Prostate gland (tissue), 2 donors: ENCODE measurements around the gene IFNA1.

Experiments used
- CTCF ChIP-seq, 4 experiments: fragments of 200-600 bp in 2 of 4; fragments of 450-650 bp in 2 of 4; sonication (generic) in 2 of 4; IDR thresholded peaks; 1 replicate in 3 of 4; 2 replicates in 1 of 4; pipeline ENCODE4 v1.5.1; 2016 to 2019; ENCODE audit warnings: antibody characterized with exemption in 4 of 4, mild to moderate bottlenecking in 2 of 4, moderate library complexity in 2 of 4
- POLR2A ChIP-seq: fragments of 450-650 bp; IDR thresholded peaks from one replicate; pipeline ENCODE4 v1.6.1; 2016; ENCODE audit warnings: antibody characterized with exemption, mild to moderate bottlenecking
- POLR2AphosphoS5 ChIP-seq: sonication (generic); formaldehyde crosslinking; IDR thresholded peaks from one replicate; pipeline ENCODE4 v1.6.1; 2017; ENCODE audit warnings: antibody characterized with exemption

DNA sequence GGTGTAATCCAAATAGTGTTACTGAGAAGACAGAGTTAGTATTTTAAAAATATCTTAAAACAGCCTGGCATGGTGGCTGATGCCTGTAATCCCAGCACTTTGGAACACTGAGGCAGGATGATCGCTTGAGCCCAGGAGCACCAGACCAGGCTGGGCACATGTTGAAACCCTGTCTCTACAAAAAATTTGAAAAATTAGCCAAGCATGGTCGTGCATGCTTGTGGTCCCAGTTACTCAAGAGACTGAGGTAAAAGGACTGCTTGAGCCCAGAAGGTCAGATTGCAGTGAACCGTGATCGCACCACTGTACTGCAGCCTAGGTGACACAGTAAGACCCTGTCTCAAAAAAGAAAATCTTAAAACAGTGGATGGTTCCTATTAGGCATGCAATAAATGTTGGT, 12.4 kb downstream of the IFNA1 start:
- TF ChIP-seq CTCF (IDR thresholded peaks at IDR 0.05) (no peak), POLR2A (no peak), POLR2AphosphoS5 (no peak)
